Activated CD8-positive, alpha-beta memory T cell treated with anti-CD3 and anti-CD28 coated beads, Interleukin-2, amount 50 U/mL, for 1 hour (primary cell): Measurements from ENCODE around the gene LDB3.

Experiments
- DNase-seq: peaks from one replicate; pipeline ENCODE4 v3.0.0-alpha.2; 2020; ENCODE audit errors: extremely low read depth

The LDB3 gene

GRCh38 chr10:86759073-86759672, 90.9 kb downstream of the LDB3 start:
- DNase-seq: no peak

DNA sequence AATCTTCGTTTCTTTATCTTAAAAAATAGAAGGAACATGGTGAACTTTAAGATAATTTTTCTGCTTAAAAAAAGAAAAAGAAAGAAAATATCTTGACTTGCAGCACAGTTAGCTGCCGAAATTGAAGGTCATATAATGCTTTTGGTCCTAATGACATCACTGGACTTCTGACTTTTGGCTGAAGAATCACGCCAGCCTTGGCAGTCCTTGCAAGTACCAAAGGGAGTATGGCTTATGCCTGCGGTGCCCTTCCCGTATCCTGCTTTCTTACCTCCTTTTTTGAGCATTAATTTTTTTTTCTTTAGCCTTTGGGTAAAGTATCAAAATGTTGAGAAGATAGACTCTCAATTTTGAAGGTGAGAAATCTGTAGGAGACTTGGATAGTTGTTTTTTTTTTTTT, 95.1 kb downstream of the LDB3 start:
- DNase-seq: no peak

DNA sequence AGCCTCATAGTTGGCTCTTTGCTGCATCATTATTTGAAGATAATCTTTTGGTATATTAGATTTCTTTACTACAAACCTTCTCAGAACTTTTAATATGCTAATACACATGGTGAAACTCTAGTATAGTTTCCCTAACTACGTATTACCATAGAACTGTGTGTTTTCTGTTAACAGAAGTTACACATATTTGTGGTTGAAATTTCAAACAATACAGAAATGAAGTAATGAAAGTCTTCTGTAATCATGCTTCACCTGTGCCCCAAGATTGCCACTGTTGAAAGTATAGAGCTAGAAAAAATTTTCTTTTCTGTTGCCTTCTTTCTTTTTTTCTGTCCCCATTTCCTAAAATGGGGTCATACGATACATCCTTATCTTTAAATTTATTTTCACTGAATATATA, 97.2 kb downstream of the LDB3 start:
- no peak for DNase-seq

- DNase-seq: no peak
Observed at GRCh38 chr10:86768412-86769062, 100.2 kb downstream of the LDB3 start.

- no peak for DNase-seq
Observed at GRCh38 chr10:86769991-86770390, 101.7 kb downstream of the LDB3 start.

DNA sequence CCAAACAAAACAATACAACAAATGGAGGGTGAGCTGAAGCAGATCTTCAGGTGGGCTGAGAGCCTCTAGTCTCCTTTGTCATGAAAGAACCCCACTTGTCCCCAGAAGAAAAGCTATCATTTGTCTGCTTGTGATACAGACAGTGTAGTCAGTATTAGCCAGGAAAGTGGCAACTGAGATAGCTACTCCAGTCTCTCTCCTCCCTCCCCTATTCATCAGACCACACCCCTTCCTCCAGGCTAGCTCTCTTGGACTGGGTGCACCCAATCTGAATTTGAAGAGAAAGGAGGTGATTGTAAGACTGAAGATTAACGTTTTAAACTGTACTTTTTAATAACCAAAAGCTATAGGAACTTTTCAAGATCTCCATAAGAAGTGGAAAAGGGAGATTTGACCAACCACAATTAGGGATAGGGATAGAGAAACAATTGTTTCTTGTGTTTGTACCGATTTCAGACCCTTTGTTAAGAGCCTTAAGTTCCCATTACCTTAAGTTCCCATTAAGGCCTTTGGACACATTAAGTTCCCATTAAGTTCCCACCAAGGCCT, 102.2 kb downstream of the LDB3 start:
- no peak for DNase-seq

DNA sequence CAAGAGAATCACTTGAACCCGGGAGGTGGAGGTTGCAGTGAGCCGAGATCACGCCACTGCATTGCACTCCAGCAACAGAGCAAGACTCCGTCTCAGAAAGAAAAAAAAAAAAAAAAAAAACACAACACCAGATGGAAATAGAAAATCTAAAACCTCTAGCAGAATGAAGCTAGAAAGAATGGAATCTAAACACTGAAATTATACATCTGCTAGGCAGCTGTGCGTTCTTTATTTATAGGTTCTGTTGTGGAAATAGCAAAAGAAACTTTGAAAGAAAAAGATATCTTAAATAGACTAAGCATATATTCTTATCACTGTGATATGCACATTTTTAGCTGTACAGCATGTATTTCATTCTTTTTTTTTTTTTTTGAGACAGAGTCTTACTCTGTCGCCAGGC, 105.2 kb downstream of the LDB3 start:
- DNase-seq: no peak

GRCh38 chr10:86775056-86775869, 107.0 kb downstream of the LDB3 start:
- DNase-seq: no peak

DNA sequence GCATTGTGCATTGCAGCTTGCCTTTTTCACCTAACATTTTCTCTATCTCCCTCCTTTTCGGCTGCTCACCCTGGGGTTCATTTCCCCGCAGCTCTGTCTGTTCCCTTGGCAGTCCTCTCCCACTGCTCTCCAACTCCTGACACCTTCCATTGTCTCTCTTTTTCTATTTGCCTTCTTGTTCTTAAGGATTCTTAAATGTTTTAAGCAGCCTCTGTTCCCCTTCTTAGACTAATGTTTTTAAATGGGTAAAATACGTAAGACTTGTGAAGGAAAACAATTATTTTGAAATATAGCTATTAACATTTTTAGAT, 107.5 kb downstream of the LDB3 start:
- DNase-seq: no peak

GRCh38 chr10:86779220-86780017, 111.1 kb downstream of the LDB3 start:
- no peak for DNase-seq

- no peak for DNase-seq
Observed at GRCh38 chr10:86782701-86783418, 114.5 kb downstream of the LDB3 start.

GRCh38 chr10:86785037-86785436, 116.7 kb downstream of the LDB3 start:
- no peak for DNase-seq
